ENCODE data around the gene RNMT.
"Not testable (repeated sequence)": the region's sequence is repeated elsewhere in the genome, so short reads cannot be mapped to it uniquely, and the experiment has no call there.

Gene RNMT

GRCh38 chr18:13726232-13726971 is at the start of gene RNMT, which contains the start of gene FAM210A:
Gene RNMT (plus strand): TSS chr18:13726673. CDS start chr18:13731518, 4,845 bp downstream.
Gene FAM210A (minus strand): TSS chr18:13726558. CDS start chr18:13682077, 44,481 bp downstream.
- DNase-seq = peak; percentile 86 to 97

GRCh38 chr18:13677350-13677749 is 49.1 kb upstream of the RNMT start:
- not testable (repeated sequence) for DNase-seq

GRCh38 chr18:13680612-13681011 is 45.9 kb upstream of the RNMT start:
- DNase-seq = peak in 1 of 2 experiments; percentile 29

- no peak for DNase-seq
Observed at GRCh38 chr18:13681701-13682100, 44.8 kb upstream of the RNMT start.

- DNase-seq = no peak
Observed at GRCh38 chr18:13684546-13684945, 41.9 kb upstream of the RNMT start.

GRCh38 chr18:13688191-13689136 is 38.0 kb upstream of the RNMT start:
- DNase-seq = no peak

GRCh38 chr18:13690060-13690459 is 36.4 kb upstream of the RNMT start:
- DNase-seq = not testable (repeated sequence)

- not testable (repeated sequence) for DNase-seq
Observed at GRCh38 chr18:13695337-13695736, 31.1 kb upstream of the RNMT start.

GRCh38 chr18:13696961-13697360 is 29.5 kb upstream of the RNMT start:
- DNase-seq = no peak

GRCh38 chr18:13700153-13700552 is 26.3 kb upstream of the RNMT start:
- no peak for DNase-seq

- DNase-seq = peak in 1 of 2 experiments; percentile 12
Observed at GRCh38 chr18:13703899-13704298, 22.6 kb upstream of the RNMT start.

- DNase-seq = no peak
Observed at GRCh38 chr18:13710414-13710831, 16.1 kb upstream of the RNMT start.

- no peak for DNase-seq
Observed at GRCh38 chr18:13712400-13713131, 13.9 kb upstream of the RNMT start.

GRCh38 chr18:13713455-13714055 is 12.9 kb upstream of the RNMT start:
- no peak for DNase-seq

- no peak for DNase-seq
Observed at GRCh38 chr18:13715330-13715729, 11.1 kb upstream of the RNMT start.

GRCh38 chr18:13716916-13717315 is 9.6 kb upstream of the RNMT start:
- DNase-seq = peak; percentile 87 to 98

GRCh38 chr18:13720123-13720522 is 6.3 kb upstream of the RNMT start:
- peak; percentile 36 to 76 for DNase-seq

- peak; percentile 14 to 56 for DNase-seq
Observed at GRCh38 chr18:13720847-13721246, 5.6 kb upstream of the RNMT start.

GRCh38 chr18:13725566-13726231 is 774 bp upstream of the RNMT start:
- no peak for DNase-seq

- DNase-seq = peak; percentile 42 to 46
Observed at GRCh38 chr18:13726972-13727331, 479 bp downstream of the RNMT start.

- no peak for DNase-seq
Observed at GRCh38 chr18:13730481-13730880, 4.0 kb downstream of the RNMT start.

GRCh38 chr18:13735681-13736080 is 9.2 kb downstream of the RNMT start:
- DNase-seq = no peak

All from NCI-H524 (cell line).